Heart right ventricle (tissue), 16 donors: ENCODE results near the gene MYO15B. TPM values are rescaled to one million over a fixed set of nuclear protein-coding genes. Genes with fewer than 3 reads are reported as not detected.

Experiments
- ATAC-seq, 8 donors: fragments of 200-7000 bp; cut with Tn5 transposase; one replicate each; pipeline ENCODE4 v1.9.1; 2020; ENCODE audit warnings: mild to moderate bottlenecking in 8 of 8, moderate library complexity in 8 of 8, moderate number of reproducible peaks in 1 of 8
- DNase-seq, 2 donors: peaks; one replicate each; pipeline ENCODE4 v3.0.0-alpha.2; 2020
- H3K27ac ChIP-seq, 10 donors: fragments of 200-600 bp; sonication (generic) in 2 of 10; one replicate each; pipeline versions ENCODE4 v1.5.0 to v1.8.0; 2020 to 2022; ENCODE audit warnings: mild to moderate bottlenecking in 3 of 10
- H3K27me3 ChIP-seq, 7 donors: fragments of 200-600 bp; one replicate each; pipeline ENCODE4 v1.8.0; 2021 to 2022; ENCODE audit warnings: mild to moderate bottlenecking in 2 of 7
- H3K36me3 ChIP-seq, 9 donors: fragments of 200-600 bp; sonication (generic) in 1 of 9; one replicate each; pipeline versions ENCODE4 v1.5.0 to v1.8.0; 2020 to 2022; ENCODE audit warnings: mild to moderate bottlenecking in 2 of 9
- H3K4me1 ChIP-seq, 9 donors: fragments of 200-600 bp; sonication (generic) in 1 of 9; one replicate each; pipeline versions ENCODE4 v1.5.0 to v1.8.0; 2020 to 2022; ENCODE audit warnings: mild to moderate bottlenecking in 4 of 9
- H3K4me3 ChIP-seq, 10 donors: fragments of 200-600 bp; sonication (generic) in 2 of 10; one replicate each; pipeline versions ENCODE4 v1.5.0 to v1.8.0; 2020 to 2022; ENCODE audit warnings: mild to moderate bottlenecking in 7 of 10, moderate library complexity in 2 of 10
- H3K9me3 ChIP-seq, 11 donors: fragments of 200-600 bp in 10 of 11; sonication (generic) in 2 of 11; one replicate each; pipeline versions ENCODE4 v1.5.0 to v1.8.0; 2013 to 2022; ENCODE audit warnings: mild to moderate bottlenecking in 2 of 11, control low read depth in 1 of 11, moderate library complexity in 1 of 11
- CTCF ChIP-seq, 9 donors: fragments of 200-600 bp; sonication (generic) in 2 of 9; IDR thresholded peaks; one replicate each; pipeline versions ENCODE4 v1.5.0 to v1.8.0; 2021 to 2022; ENCODE audit warnings: antibody characterized with exemption in 9 of 9, mild to moderate bottlenecking in 5 of 9, moderate library complexity in 1 of 9
- WGBS, 2 donors: extraction: QIAGEN DNeasy Blood & Tissue Kit; methylation state at CpG; one replicate each; pipeline ENCODE4 v1.1.7; 2013; ENCODE audit warnings: inconsistent platforms in 1 of 2; 5-methylcytosine and 5-hydroxymethylcytosine counted together
- intact Hi-C, 10 donors: fragments of 100-400 bp; cut with DNase I; formaldehyde crosslinking; loops; one replicate each; pipeline versions ENCODE4 v1.11.1 to v1.14.2; 2022
- polyA plus RNA-seq, 2 donors: library from polyadenylated mRNA; stranded (reverse); fragments of 200-250 nt; gene quantifications; one replicate each; pipeline ENCODE4 v1.2.3, GENCODE V29; 2013
- total RNA-seq, 10 donors: library from RNA; stranded (reverse); fragmentation: NEBNext Ultra II Directional in 3 of 10; extraction: Animal tissue kit (Norgen Biotek cat#: 25700) in 3 of 10; gene quantifications; one replicate each; pipeline versions ENCODE4 v1.2.1 to v1.2.4, GENCODE V29; 2021 to 2023
- donor health status: Arrhythmogenic right ventricular cardiomyopathy.
- donor health status: ischemic (EF 13 %, LVEDD 7.1; RV severe dilation, severe dysfunction).
- donor health status: healthy with polysubstance abuse.
- donor health status: DM: no; HTN: yes; CAD: no.
- donor health status: DM: no; HTN: no; CAD: no.
- donor health status: ischemic (EF 25% LVEDD 6.9; RV normal size, moderate dysfunction).
- donor health status: ischemic (EF 25% LVEDD 5.7; RV mildly dilated, moderate dysfunction).
- donor health status: healthy.
- donor health status: DM: yes; HTN: yes; CAD: no.
- donor health status: Ischemic cardiomyopathy.
- donor health status: ischemic (EF 35%, LVEDD 5.7; RV mildly dilated, moderate dysfunction).
- donor health status: nonischemic (EF 11% LVEDD 7.7; RV severe dilation, severe dysfunction).
- donor health status: DM: yes; HTN: yes; CAD: no.
- donor health status: PGD.
- donor health status: ischemic (EF 29% LVEDD 5.4; RV normal size, mild dysfunction).
- donor health status: nonischemic (EF 23%, LVEDD 6.1; RV moderate dilation, normal function).

The MYO15B gene
- total and polyA plus RNA-seq, 12 donors, result 27.9 to 205 (median 45.8) TPM

DNA sequence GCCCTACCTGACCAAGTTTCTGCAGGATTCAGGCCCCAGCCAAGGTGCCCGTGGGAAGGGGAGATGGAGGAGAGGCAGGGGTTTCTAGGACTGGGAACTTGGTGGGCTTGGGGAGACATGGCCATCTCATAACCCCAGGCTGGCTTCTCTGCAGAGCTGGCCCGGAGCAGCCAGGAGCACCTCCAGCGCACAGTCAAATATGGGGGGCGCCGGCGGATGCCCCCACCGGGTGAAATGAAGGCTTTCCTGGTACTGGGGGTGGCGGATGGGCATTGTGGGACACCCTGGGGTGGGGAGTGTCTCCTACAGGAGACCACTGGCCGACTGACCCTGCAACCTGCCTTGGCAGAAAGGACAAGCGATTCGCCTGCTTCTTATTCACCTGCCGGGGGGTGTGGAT lies 36.4 kb downstream of the MYO15B start:
- no peak overlapping the region for H3K27ac ChIP-seq
- H3K9me3 ChIP-seq, result no peaks in the 10 kb centered on the region
- peaks cover 0 to 13% (median 0%) of the 10 kb centered on the region in 9 donors for H3K4me1 ChIP-seq
- no peak for DNase-seq
- 88 to 95% methylated on average over 12 of the region's 12 CpGs for WGBS, 2 donors
- peaks cover 0 to 100% (median 25%) of the 10 kb centered on the region in 9 donors for H3K36me3 ChIP-seq
- intact Hi-C loops, result no loop called here
- H3K4me3 ChIP-seq, result no peak overlapping the region
- H3K27me3 ChIP-seq, result no peaks in the 10 kb centered on the region
- TF ChIP-seq CTCF (IDR thresholded peaks at IDR 0.05), result no peak
- no peak for ATAC-seq

GRCh38 chr17:75624714-75625345 lies 37.2 kb downstream of the MYO15B start:
- 86 to 88% methylated on average over 22 to 23 of the region's 23 CpGs for WGBS, 2 donors

DNA sequence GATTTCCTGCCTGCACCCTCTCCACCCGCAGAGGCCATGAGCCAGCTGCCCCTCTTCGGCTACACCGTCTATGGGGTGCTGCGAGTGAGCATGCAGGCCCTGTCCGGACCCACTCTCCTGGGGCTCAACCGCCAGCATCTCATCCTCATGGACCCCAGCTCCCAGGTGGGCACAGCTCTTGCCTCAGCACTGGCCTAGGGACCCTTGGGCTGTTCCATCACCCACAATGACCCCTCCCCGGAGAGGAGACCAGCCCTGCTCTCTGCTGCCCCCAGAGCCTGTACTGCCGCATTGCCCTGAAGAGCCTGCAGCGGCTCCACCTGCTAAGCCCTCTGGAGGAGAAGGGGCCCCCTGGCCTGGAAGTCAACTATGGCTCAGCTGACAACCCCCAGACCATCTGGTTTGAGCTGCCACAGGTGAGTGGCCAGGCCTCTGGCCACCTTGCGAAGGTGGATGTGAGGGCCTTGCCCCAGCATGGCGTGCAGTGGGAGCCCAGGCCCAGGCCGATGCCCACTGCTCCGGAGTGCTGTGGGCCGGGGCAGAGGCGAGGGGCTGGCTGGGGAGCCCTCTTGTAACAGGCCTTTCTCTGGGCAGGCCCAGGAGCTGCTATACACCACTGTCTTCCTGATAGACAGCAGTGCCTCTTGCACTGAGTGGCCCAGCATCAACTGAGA lies 38.4 kb downstream of the MYO15B start:
- peak; percentile 23 to 63 (median 58) for TF ChIP-seq CTCF (IDR thresholded peaks at IDR 0.05)
- DNase-seq, result no peak
- H3K36me3 ChIP-seq, result peaks cover 0 to 96% (median 17%) of the 10 kb centered on the region in 9 donors

More at GRCh38 chr17:75624714-75625345, 37.2 kb downstream of the MYO15B start:
- Histone ChIP-seq H3K9me3 (no peaks in the 10 kb centered on the region), H3K27ac (no peak overlapping the region), H3K36me3 (peaks cover 0 to 97% (median 17%) of the 10 kb centered on the region in 9 donors), H3K4me3 (no peak overlapping the region), H3K27me3 (no peaks in the 10 kb centered on the region), H3K4me1 (peaks cover 0 to 13% (median 0%) of the 10 kb centered on the region in 9 donors)
- no peak for ATAC-seq
- no peak for DNase-seq
- intact Hi-C loops, result no loop called here
- no peak for TF ChIP-seq CTCF (IDR thresholded peaks at IDR 0.05)

GRCh38 chr17:75626496-75627038 lies 39.0 kb downstream of the MYO15B start:
- TF ChIP-seq CTCF (IDR thresholded peaks at IDR 0.05), result no peak

More for the DNA sequence above, 38.4 kb downstream of the MYO15B start:
- H3K27me3 ChIP-seq, result no peaks in the 10 kb centered on the region
- H3K27ac ChIP-seq, result no peak overlapping the region
- ATAC-seq, result peak in 7 of 8 donors; percentile 21 to 56 (median 36)
- 85 to 86% methylated on average over 15 of the region's 15 CpGs for WGBS, 2 donors
- H3K4me1 ChIP-seq, result peaks cover 0 to 13% (median 0%) of the 10 kb centered on the region in 9 donors
- no peaks in the 10 kb centered on the region for H3K9me3 ChIP-seq
- H3K4me3 ChIP-seq, result no peak overlapping the region
- intact Hi-C loops, result no loop called here

More at GRCh38 chr17:75626496-75627038, 39.0 kb downstream of the MYO15B start:
- ATAC-seq (peak in 1 of 8 donors; percentile 1), DNase-seq (no peak)
- H3K36me3 ChIP-seq, result peaks cover 0 to 93% (median 17%) of the 10 kb centered on the region in 9 donors
- peaks cover 0 to 13% (median 0%) of the 10 kb centered on the region in 9 donors for H3K4me1 ChIP-seq
- intact Hi-C loops, result no loop called here
- H3K9me3 ChIP-seq, result no peaks in the 10 kb centered on the region
- no peak overlapping the region for H3K4me3 ChIP-seq
- no peaks in the 10 kb centered on the region for H3K27me3 ChIP-seq
- 73 to 80% methylated on average over 11 of the region's 11 CpGs for WGBS, 2 donors
- no peak overlapping the region for H3K27ac ChIP-seq
